Measurements from ENCODE around the gene ARL14. TPM values are rescaled to one million over a fixed set of nuclear protein-coding genes. Genes with fewer than 3 reads are reported as not detected.

ARL14 gene
- total RNA-seq (2022; extraction: Qiagen RNA extraction) = 0.62 to 1.1 TPM (median 0.91 TPM) in 5 replicates

DNA sequence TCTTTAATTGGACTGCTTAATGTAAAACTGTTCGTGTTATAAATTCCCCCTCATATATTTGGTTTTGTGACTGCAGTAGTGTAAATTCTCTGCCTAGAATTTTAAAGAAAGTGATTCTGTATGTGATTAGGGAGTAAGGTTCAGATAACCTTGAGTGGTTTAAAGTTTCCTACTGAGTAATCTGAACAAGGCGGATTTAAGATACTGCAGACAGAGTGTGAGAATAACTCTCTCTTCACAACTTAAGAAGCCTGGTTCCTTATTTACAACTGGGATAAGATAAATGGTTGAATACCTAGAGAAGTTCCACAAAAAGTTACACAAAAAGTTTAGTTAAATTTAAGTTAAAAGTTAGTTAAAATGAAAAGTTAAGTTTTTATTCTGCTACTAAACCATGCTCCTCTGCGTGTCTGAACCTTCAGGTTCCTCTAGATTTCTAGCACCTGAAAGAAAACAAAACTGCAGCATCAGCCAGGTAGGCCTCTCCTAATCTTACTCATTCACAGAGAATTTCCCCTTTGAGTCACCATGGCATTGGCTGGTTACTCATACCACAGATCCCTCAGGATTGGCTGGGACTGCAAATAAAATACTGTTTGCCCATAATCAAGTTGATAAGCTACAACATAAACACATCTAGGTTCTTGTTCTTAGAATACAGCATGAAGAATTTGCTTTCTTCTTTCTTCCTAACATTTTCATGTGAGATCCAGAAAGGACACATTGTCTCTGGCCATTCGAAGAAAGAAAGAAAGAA is at the start of gene ARL14:
TSS of gene ARL14 (plus strand) at position 614 of the 757 bp plus-strand sequence. CDS start 187 bp downstream, outside the sequence.

Other genes starting within 250 kb of the ARL14 start
- gene TRIM59, start 227.4 kb upstream of the ARL14 start, total RNA-seq (2022; extraction: Qiagen RNA extraction) = 9.3 to 12.0 TPM (median 9.4 TPM) in 5 replicates
- gene KPNA4, start 111.6 kb upstream of the ARL14 start, total RNA-seq (2022; extraction: Qiagen RNA extraction) = 28.1 to 33.2 TPM (median 30.7 TPM) in 5 replicates
- 0.46 to 0.69 TPM (median 0.61 TPM) in 5 replicates for gene PPM1L, start 79.1 kb downstream of the ARL14 start, total RNA-seq (2022; extraction: Qiagen RNA extraction)

Measured in A549 treated with CORT108297 at 1 μM for 4 hours (cell line).